ENCODE results near the gene TGFBR3. TPM values are rescaled to one million over a fixed set of nuclear protein-coding genes. Genes with fewer than 3 reads are reported as not detected.

Gene TGFBR3
- total and polyA plus RNA-seq, 9 of the 15 experiments (the other 6 are each of a cell fraction or from before 2014, with no cell fraction given), result 3.6 to 32.4 (median 15.6) TPM

DNA sequence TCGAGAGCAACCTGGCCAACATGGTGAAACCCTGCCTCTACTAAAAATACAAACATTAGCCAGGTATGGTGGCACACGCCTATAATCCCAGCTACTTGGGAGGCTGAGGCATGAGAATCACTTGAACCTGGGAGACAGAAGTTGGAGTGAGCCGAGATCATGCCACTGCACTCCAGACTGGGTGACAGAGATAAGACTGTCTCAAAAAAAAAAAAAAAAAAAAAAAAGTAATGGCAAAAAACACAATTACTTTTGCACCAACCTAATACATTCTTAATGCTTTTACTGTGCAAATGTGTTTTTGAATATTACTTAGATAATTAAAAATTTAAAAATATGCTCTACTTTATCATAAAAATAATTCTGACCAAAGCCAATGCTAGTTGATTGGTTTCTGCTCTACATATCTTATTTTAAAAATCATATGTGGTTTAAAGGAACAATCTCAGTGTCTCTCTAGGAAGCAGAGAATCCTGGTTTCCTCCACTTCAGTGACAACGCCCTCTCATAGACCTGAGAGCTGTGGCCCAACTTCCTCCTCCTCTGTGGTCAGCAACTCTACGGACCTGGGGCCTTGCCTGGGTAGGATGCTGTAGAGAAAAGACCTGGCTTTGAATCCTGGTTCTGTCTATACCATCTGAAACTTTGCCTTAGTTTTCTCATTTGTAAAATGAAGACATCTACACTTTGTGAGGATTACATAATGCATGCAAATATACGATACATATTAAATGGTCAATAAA is 64.7 kb downstream of the TGFBR3 start:
- peak; percentile 69 for ATAC-seq
- POLR2A ChIA-PET, result no interaction called here
- Histone ChIP-seq H3K27me3 (ENCODE audit: control insufficient read depth in 2 of 2, insufficient read depth in 2 of 2, low read length in 2 of 2) (no peaks in the 10 kb centered on the region), H3K36me3 (ENCODE audit: control insufficient read depth, insufficient read depth, low read length) (no peaks in the 10 kb centered on the region; the same call in 2 of the 3 replicates), H3K9me1 (ENCODE audit: control insufficient read depth, insufficient read depth, low read length) (no peaks in the 10 kb centered on the region), H3K27ac (ENCODE audit: extremely low read depth, low read depth, low read length) (no peak overlapping the region), H3K4me1 (replicated peaks in 1 of 2; ENCODE audit: control insufficient read depth in 2 of 2, insufficient read depth in 2 of 2, low read length in 2 of 2) (peaks cover 2 to 5% of the 10 kb centered on the region in 2 experiments; a peak in 1 of 5 replicates), H3K4me2 (ENCODE audit: insufficient read depth, low read length) (no peak overlapping the region), H3K9me3 (replicated peaks; ENCODE audit: control insufficient read depth, insufficient read depth, low read depth, low read length) (no peaks in the 10 kb centered on the region), H4K20me1 (replicated peaks; ENCODE audit: control insufficient read depth, insufficient read depth, low read length) (no peaks in the 10 kb centered on the region; the same call in 1 of the 2 replicates), H3K4me3 (no peak overlapping the region), H3K79me2 (ENCODE audit: control insufficient read depth, insufficient read depth, low read length) (0 out of 3 replicates have a peak, but pooled peaks cover 3% of the 10 kb centered on the region), H3K9ac (ENCODE audit: insufficient read depth in 1 of 2, low read depth in 2 of 2, low read length in 2 of 2) (no peak overlapping the region), H2AFZ (ENCODE audit: low read depth, low read length) (no peak overlapping the region)
- intact Hi-C loops (cut with micrococcal nuclease) (no loop called here), in situ Hi-C loops (cut with MboI) (no loop called here)
- BruUV-seq (replicated peaks), result no TSS peak
- CTCF ChIA-PET (ENCODE audit: low intra/inter-chr PET ratio), result interaction anchor here (0.6 kb wide), 1 partner anchor 71 kb away, joined by 4 read pairs; no protein-coding TSS in a partner anchor
- peak in 1 of 4 experiments; percentile 16 for DNase-seq (ENCODE audit: extremely low read depth in 1 of 4, low spot score in 3 of 4)
- TF ChIP-seq, protein P1, sequence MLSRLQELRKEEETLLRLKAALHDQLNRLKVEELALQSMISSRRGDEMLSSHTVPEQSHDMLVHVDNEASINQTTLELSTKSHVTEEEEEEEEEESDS (CRISPR knock-in tag; IDR thresholded peaks at IDR 0.05), result no peak
- TF ChIP-seq CBFA2T3 (IDR thresholded peaks at IDR 0.05) (peak; percentile 60), THAP12 (CRISPR knock-in tag; IDR thresholded peaks at IDR 0.05) (no peak), THRB (CRISPR knock-in tag; conservative IDR thresholded peaks at IDR 0.05) (no peak), ZNF311 (CRISPR knock-in tag; IDR thresholded peaks at IDR 0.05) (no peak), KDM5B (IDR thresholded peaks at IDR 0.05; ENCODE audit: insufficient replicate concordance, low read depth, low read length) (no peak), RCOR1 (IDR thresholded peaks at IDR 0.05; ENCODE audit: borderline replicate concordance in 1 of 2, low read depth in 2 of 2, low read length in 2 of 2) (peak in 1 of 2 experiments; percentile 14; a peak in 1 of 4 replicates), ZNF3 (CRISPR knock-in tag; IDR thresholded peaks at IDR 0.05) (no peak), TAL1 (IDR thresholded peaks at IDR 0.05) (peak; percentile 19; the same call in 1 of the 2 replicates), ZNF384 (IDR thresholded peaks at IDR 0.05; ENCODE audit: low read depth, low read length) (peak; percentile 69), ZFX (CRISPR knock-in tag; IDR thresholded peaks at IDR 0.05) (no peak)
- FAIRE-seq, result no peak
- WGBS (ENCODE audit: insufficient coverage, low coverage, missing lambda C conversion rate), result 48% methylated on average over 6 of the region's 6 CpGs
